Measurements from ENCODE around the gene ZBTB5. TPM values are rescaled to one million over a fixed set of nuclear protein-coding genes. Genes with fewer than 3 reads are reported as not detected.
A peak's percentile ranks its signal among the peaks of the same experiment; 100 is the strongest.

The ZBTB5 gene
- total RNA-seq, 1 experiment from 2014 or later: 8.8 TPM

GRCh38 chr9:37491939-37492338, 26.7 kb upstream of the ZBTB5 start:
- H3K9me3 ChIP-seq (ENCODE audit: insufficient read depth, low read depth): no peaks in the 10 kb centered on the region
- H3K9me2 ChIP-seq (ENCODE audit: insufficient read depth): no peaks in the 10 kb centered on the region
- no peak overlapping the region for H2AFZ ChIP-seq
- no peaks in the 10 kb centered on the region for H3K27me3 ChIP-seq (ENCODE audit: insufficient read depth, low read depth)
- TF ChIP-seq EZH2 (IDR thresholded peaks at IDR 0.05; ENCODE audit: low read depth): no peak
- no peak for TF ChIP-seq CTCF (conservative IDR thresholded peaks at IDR 0.05)
- no TSS peak for BruUV-seq (replicated peaks)
- H3K4me2 ChIP-seq: no peak overlapping the region
- peaks cover 4% of the 10 kb centered on the region; the same call in 1 of the 2 replicates for H3K79me2 ChIP-seq (ENCODE audit: low read depth)
- no peak overlapping the region for H3K4me3 ChIP-seq
- H3K36me3 ChIP-seq (ENCODE audit: low read depth): no peaks in the 10 kb centered on the region
- H3K4me1 ChIP-seq (replicated peaks; ENCODE audit: insufficient read depth): peaks cover 3% of the 10 kb centered on the region; the same call in 1 of the 2 replicates
- ChIA-PET POLR2A (ENCODE audit: unreplicated experiment) (no interaction called here), CTCF (no interaction called here)
- H4K20me1 ChIP-seq (ENCODE audit: insufficient read depth): no peaks in the 10 kb centered on the region
- H3K27ac ChIP-seq: no peak overlapping the region
- intact Hi-C loops (cut with micrococcal nuclease; ENCODE audit: unreplicated experiment): no loop called here
- no peaks in the 10 kb centered on the region for H3F3A ChIP-seq (ENCODE audit: insufficient read depth, low read depth)
- no peak for DNase-seq

GRCh38 chr9:37486616-37487548, 21.6 kb upstream of the ZBTB5 start:
- Histone ChIP-seq H3K27me3 (ENCODE audit: insufficient read depth, low read depth) (no peaks in the 10 kb centered on the region), H3K4me2 (peak overlapping the region; percentile 95), H3K9me2 (ENCODE audit: insufficient read depth) (no peaks in the 10 kb centered on the region), H3K4me1 (replicated peaks; ENCODE audit: insufficient read depth) (peaks cover 13% of the 10 kb centered on the region), H3K79me2 (ENCODE audit: low read depth) (peaks cover 15% of the 10 kb centered on the region), H3F3A (ENCODE audit: insufficient read depth, low read depth) (no peaks in the 10 kb centered on the region), H2AFZ (peak overlapping the region; percentile 97; the same call in 1 of the 2 replicates), H3K36me3 (ENCODE audit: low read depth) (no peaks in the 10 kb centered on the region), H3K27ac (no peak overlapping the region), H3K4me3 (peak overlapping the region; percentile 84), H3K9me3 (ENCODE audit: insufficient read depth, low read depth) (no peaks in the 10 kb centered on the region), H4K20me1 (ENCODE audit: insufficient read depth) (no peaks in the 10 kb centered on the region)
- DNase-seq: no peak
- ChIA-PET POLR2A (ENCODE audit: unreplicated experiment) (interaction anchor here (0.6 to 0.9 kb wide), 2 partner anchors 74 to 1128 kb away, joined by 3 to 4 read pairs; no protein-coding TSS in a partner anchor), CTCF (interaction anchor here (0.9 kb wide), 1 partner anchor 20 kb away, joined by 3 read pairs; no protein-coding TSS in a partner anchor)
- intact Hi-C loops (cut with micrococcal nuclease; ENCODE audit: unreplicated experiment): loop anchor here (10.0 kb wide), 1 partner anchor 418 kb away; the partner anchor contains the start of gene SLC25A51
- TSS peak; percentile 62 for BruUV-seq (replicated peaks)
- no peak for TF ChIP-seq EZH2 (IDR thresholded peaks at IDR 0.05; ENCODE audit: low read depth)
- no peak for TF ChIP-seq CTCF (conservative IDR thresholded peaks at IDR 0.05)

DNA sequence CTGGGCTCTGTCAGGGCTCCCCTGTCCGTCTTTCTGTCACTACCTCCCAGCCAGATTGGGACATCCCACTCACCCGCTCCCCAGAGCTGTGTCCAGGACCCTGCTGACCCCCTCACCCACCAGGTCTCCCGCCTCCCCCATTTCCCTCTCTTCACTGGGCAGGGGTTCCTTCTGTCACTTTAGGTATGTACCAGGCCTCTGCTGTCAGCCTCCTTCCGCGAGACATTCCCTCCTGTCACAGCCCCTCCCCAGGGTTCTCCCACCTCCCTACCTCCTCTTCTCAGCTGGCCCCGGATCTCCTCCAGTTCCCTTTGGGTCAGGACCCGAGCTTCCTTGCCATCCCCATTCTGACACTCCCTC, 21.0 kb upstream of the ZBTB5 start:
- Histone ChIP-seq H3K27ac (no peak overlapping the region), H2AFZ (peak overlapping the region; percentile 97), H3K9me2 (ENCODE audit: insufficient read depth) (no peaks in the 10 kb centered on the region), H3K79me2 (ENCODE audit: low read depth) (peaks cover 15% of the 10 kb centered on the region), H3K4me1 (replicated peaks; ENCODE audit: insufficient read depth) (peaks cover 13% of the 10 kb centered on the region), H3K4me3 (peak overlapping the region; percentile 84), H3K9me3 (ENCODE audit: insufficient read depth, low read depth) (no peaks in the 10 kb centered on the region), H3K36me3 (ENCODE audit: low read depth) (no peaks in the 10 kb centered on the region), H4K20me1 (ENCODE audit: insufficient read depth) (no peaks in the 10 kb centered on the region), H3K4me2 (peak overlapping the region; percentile 95), H3K27me3 (ENCODE audit: insufficient read depth, low read depth) (no peaks in the 10 kb centered on the region), H3F3A (ENCODE audit: insufficient read depth, low read depth) (no peaks in the 10 kb centered on the region)
- TF ChIP-seq EZH2 (IDR thresholded peaks at IDR 0.05; ENCODE audit: low read depth) (no peak), CTCF (conservative IDR thresholded peaks at IDR 0.05) (no peak)
- BruUV-seq (replicated peaks): no TSS peak
- intact Hi-C loops (cut with micrococcal nuclease; ENCODE audit: unreplicated experiment): loop anchor here (10.0 kb wide), 1 partner anchor 419 kb away; the partner anchor contains the start of gene SLC25A51
- CTCF ChIA-PET: interaction anchor here (0.5 to 0.9 kb wide), 2 partner anchors 19 to 37 kb away, joined by 3 to 4 read pairs; no protein-coding TSS in a partner anchor
- POLR2A ChIA-PET (ENCODE audit: unreplicated experiment): interaction anchor here (0.5 to 0.9 kb wide), 3 partner anchors 13 to 74 kb away, joined by 3 read pairs; no protein-coding TSS in a partner anchor
- no peak for DNase-seq

Data from PC-9 (cell line).